DOHH2 (cell line): Measurements from ENCODE around the gene SHROOM2.

Experiments
- H3F3A ChIP-seq: fragments of 200-600 bp; sonication (generic), shearing (Covaris generic); 2 replicates; pipeline ENCODE4 v1.6.0; 2016; ENCODE audit warnings: antibody characterized with exemption, mild to moderate bottlenecking; ENCODE audit not compliant: control insufficient read depth, insufficient read depth
- H3K27ac ChIP-seq: fragments of 200-600 bp; sonication (generic); 2 replicates; pipeline ENCODE4 v1.5.1; 2014; ENCODE audit warnings: low read depth, mild to moderate bottlenecking, low read length, moderate library complexity
- H3K27me3 ChIP-seq: fragments of 200-600 bp; sonication (generic); 2 replicates; pipeline ENCODE4 v1.6.1; 2014; ENCODE audit warnings: mild to moderate bottlenecking, low read length, mixed read lengths; ENCODE audit not compliant: control insufficient read depth
- H3K36me3 ChIP-seq: fragments of 200-600 bp; sonication (generic); 2 replicates; pipeline ENCODE4 v1.6.1; 2014; ENCODE audit warnings: mild to moderate bottlenecking, low read length, moderate library complexity, mixed read lengths; ENCODE audit not compliant: control insufficient read depth
- H3K4me1 ChIP-seq: fragments of 200-600 bp; sonication (generic); 2 replicates; pipeline ENCODE4 v1.6.1; 2014; ENCODE audit warnings: mild to moderate bottlenecking, low read length, mixed read lengths; ENCODE audit not compliant: control insufficient read depth
- H3K4me2 ChIP-seq: fragments of 200-600 bp; sonication (generic); 2 replicates; pipeline ENCODE4 v1.6.0; 2014; ENCODE audit warnings: mild to moderate bottlenecking, low read length, moderate library complexity
- H3K4me3 ChIP-seq: fragments of 200-600 bp; sonication (generic); 2 replicates; pipeline ENCODE4 v1.5.1; 2014; ENCODE audit warnings: mild to moderate bottlenecking, low read length, mixed read lengths
- H3K79me2 ChIP-seq: fragments of 200-600 bp; sonication (generic); 2 replicates; pipeline ENCODE4 v1.6.1; 2014; ENCODE audit warnings: mild to moderate bottlenecking, low read length, mixed read lengths; ENCODE audit not compliant: control insufficient read depth
- H3K9me2 ChIP-seq: fragments of 200-600 bp; sonication (generic); replicated peaks from 2 replicates; pipeline ENCODE4 v1.6.1; 2014; ENCODE audit warnings: mild to moderate bottlenecking, low read length, mixed read lengths; ENCODE audit not compliant: control insufficient read depth
- H3K9me3 ChIP-seq: fragments of 200-600 bp; sonication (generic); 2 replicates; pipeline ENCODE4 v1.6.1; 2014; ENCODE audit warnings: antibody characterized with exemption, low read length, mixed read lengths; ENCODE audit not compliant: control insufficient read depth, insufficient read depth
- H4K20me1 ChIP-seq: fragments of 200-600 bp; sonication (generic); 2 replicates; pipeline ENCODE4 v1.6.0; 2014; ENCODE audit warnings: low read depth, mild to moderate bottlenecking, antibody characterized with exemption, low read length, moderate library complexity; ENCODE audit not compliant: control insufficient read depth, insufficient read depth
- CTCF ChIP-seq: fragments of 200-600 bp; sonication (generic); IDR thresholded peaks from one replicate; pipeline ENCODE4 v1.5.1; 2014; ENCODE audit warnings: antibody characterized with exemption, mild to moderate bottlenecking, low read depth, low read length; ENCODE audit not compliant: poor library complexity, severe bottlenecking
- EZH2phosphoT487 ChIP-seq: fragments of 200-600 bp; sonication (generic); IDR thresholded peaks from 2 replicates; pipeline ENCODE4 v1.6.1; 2017; ENCODE audit warnings: borderline replicate concordance, mild to moderate bottlenecking, antibody characterized with exemption, low read length, moderate library complexity, mixed read lengths

The SHROOM2 gene

GRCh38 chrX:9758021-9758638 is 28.1 kb upstream of the SHROOM2 start:
- Histone ChIP-seq H4K20me1 (no peaks in the 10 kb centered on the region), H3K9me2 (no peaks in the 10 kb centered on the region), H3K27me3 (no peaks in the 10 kb centered on the region), H3K36me3 (no peaks in the 10 kb centered on the region), H3K9me3 (no peaks in the 10 kb centered on the region), H3F3A (no peaks in the 10 kb centered on the region), H3K4me1 (no peaks in the 10 kb centered on the region), H3K4me2 (no peak overlapping the region), H3K4me3 (no peak overlapping the region), H3K27ac (no peak overlapping the region), H3K79me2 (no peaks in the 10 kb centered on the region)
- TF ChIP-seq CTCF (no peak), EZH2phosphoT487 (no peak)

DNA sequence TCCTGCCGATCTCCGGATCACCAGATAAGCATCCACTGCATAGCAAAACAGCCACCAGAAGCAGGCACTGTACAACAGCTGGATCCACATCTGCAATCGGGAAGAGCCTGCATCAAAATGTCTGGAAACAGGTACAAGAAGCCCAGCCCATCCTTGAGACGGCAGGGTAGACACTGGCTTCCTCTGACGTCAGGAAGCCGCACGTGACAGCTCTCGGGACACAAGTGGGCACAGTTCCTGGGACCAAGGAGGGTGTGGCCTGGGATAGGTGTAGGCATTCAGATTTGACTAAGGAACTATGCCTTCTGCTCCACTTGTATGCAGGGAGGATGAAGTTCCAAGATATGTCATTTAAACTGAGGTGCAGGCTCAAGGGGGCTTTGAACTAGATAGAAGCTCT is 26.9 kb upstream of the SHROOM2 start:
- Histone ChIP-seq H3K79me2 (no peaks in the 10 kb centered on the region), H3K4me3 (no peak overlapping the region), H3F3A (no peaks in the 10 kb centered on the region), H3K4me2 (no peak overlapping the region), H3K27ac (no peak overlapping the region), H3K9me3 (no peaks in the 10 kb centered on the region), H3K4me1 (no peaks in the 10 kb centered on the region), H3K9me2 (no peaks in the 10 kb centered on the region), H3K27me3 (no peaks in the 10 kb centered on the region), H3K36me3 (no peaks in the 10 kb centered on the region), H4K20me1 (no peaks in the 10 kb centered on the region)
- TF ChIP-seq EZH2phosphoT487 = no peak
- TF ChIP-seq CTCF = no peak

GRCh38 chrX:9765072-9765736 is 21.0 kb upstream of the SHROOM2 start:
- Histone ChIP-seq H3K79me2 (no peaks in the 10 kb centered on the region), H4K20me1 (no peaks in the 10 kb centered on the region), H3K9me2 (no peaks in the 10 kb centered on the region), H3F3A (no peaks in the 10 kb centered on the region), H3K4me1 (peaks cover 20% of the 10 kb centered on the region), H3K27ac (no peak overlapping the region), H3K27me3 (no peaks in the 10 kb centered on the region), H3K36me3 (no peaks in the 10 kb centered on the region), H3K4me3 (no peak overlapping the region), H3K9me3 (no peaks in the 10 kb centered on the region), H3K4me2 (no peak overlapping the region)
- no peak for TF ChIP-seq CTCF
- TF ChIP-seq EZH2phosphoT487 = no peak
